GM06990 (cell line): ENCODE results near the gene UBE2S.
"Not testable (repeated sequence)": the region's sequence is repeated elsewhere in the genome, so short reads cannot be mapped to it uniquely, and the experiment has no call there.

Source experiments
- DNase-seq: peaks from one replicate; pipeline ENCODE4 v3.0.0-alpha.2; 2011; ENCODE audit not compliant: insufficient read length; ENCODE audit errors: extremely low read depth
- H3K27me3 ChIP-seq: replicated peaks from 2 replicates; pipeline ENCODE4 v1.6.0; 2011; ENCODE audit warnings: low read length; ENCODE audit not compliant: control insufficient read depth, insufficient read depth
- H3K36me3 ChIP-seq: 2 replicates; pipeline ENCODE4 v1.5.1; 2011; ENCODE audit warnings: low read length; ENCODE audit not compliant: control insufficient read depth, insufficient read depth
- H3K4me3 ChIP-seq: replicated peaks from 2 replicates; pipeline ENCODE4 v1.5.1; 2011; ENCODE audit warnings: low read depth, mild to moderate bottlenecking, control low read depth, low read length
- CTCF ChIP-seq: IDR thresholded peaks from 2 replicates; pipeline ENCODE4 v1.5.1; 2011; ENCODE audit warnings: low read length, control low read depth, mild to moderate bottlenecking, inconsistent platforms; ENCODE audit not compliant: insufficient read depth, poor library complexity, severe bottlenecking

Gene UBE2S

GRCh38 chr19:55406091-55406825 is 1.3 kb downstream of the UBE2S start:
- TF ChIP-seq CTCF, result no peak
- Histone ChIP-seq H3K27me3 (no peaks in the 10 kb centered on the region), H3K36me3 (peaks cover 28% of the 10 kb centered on the region), H3K4me3 (peak overlapping the region; percentile 70)
- DNase-seq, result no peak

GRCh38 chr19:55405638-55406037 is 1.9 kb downstream of the UBE2S start:
- Histone ChIP-seq H3K4me3 (peak overlapping the region; percentile 70), H3K36me3 (peaks cover 32% of the 10 kb centered on the region)
- DNase-seq, result no peak

GRCh38 chr19:55402509-55402908 is 5.1 kb downstream of the UBE2S start:
- Histone ChIP-seq H3K4me3 (no peak overlapping the region), H3K36me3 (peaks cover 34% of the 10 kb centered on the region), H3K27me3 (no peaks in the 10 kb centered on the region)
- DNase-seq, result no peak
- TF ChIP-seq CTCF, result no peak

More at GRCh38 chr19:55405638-55406037, 1.9 kb downstream of the UBE2S start:
- H3K27me3 ChIP-seq, result no peaks in the 10 kb centered on the region
- TF ChIP-seq CTCF, result no peak

GRCh38 chr19:55401390-55401789 is 6.2 kb downstream of the UBE2S start:
- not testable (repeated sequence) for H3K4me3 ChIP-seq, H3K27me3 ChIP-seq, DNase-seq
- peaks cover 34% of the 10 kb centered on the region for H3K36me3 ChIP-seq

GRCh38 chr19:55400281-55401087 is 7.1 kb downstream of the UBE2S start:
- Histone ChIP-seq H3K36me3 (peaks cover 29% of the 10 kb centered on the region), H3K27me3 (no peaks in the 10 kb centered on the region), H3K4me3 (no peak overlapping the region)
- DNase-seq, result no peak
- no peak for TF ChIP-seq CTCF
